K562 (cell line): ENCODE measurements around the gene DLGAP1. TPM values are rescaled to one million over a fixed set of nuclear protein-coding genes. Genes with fewer than 3 reads are reported as not detected.

Source experiments
- ATAC-seq: fragments of 200-7000 bp; cut with Tn5 transposase; 3 replicates; pipeline ENCODE4 v1.9.1; 2020; ENCODE audit warnings: moderate library complexity
- BruUV-seq: library from RNA; stranded (reverse); fragments of 400-500 nt; replicated peaks from 2 replicates; lab custom pipeline; 2021; lab: Mats Ljungman, UMichigan
- CTCF ChIA-PET: fragments of 300-600 bp; formaldehyde crosslinking; extraction: SDS; loops from one replicate; lab custom pipeline; 2021; ENCODE audit warnings: low intra/inter-chr PET ratio; lab: Yijun Ruan, JAX
- POLR2A ChIA-PET: fragments of 300-600, 350-650 bp; sonication (Branson Sonifier 250); formaldehyde crosslinking; extraction: SDS; loops from one replicate; lab custom pipeline; 2021; ENCODE audit warnings: antibody characterized with exemption, inconsistent platforms; lab: Yijun Ruan, JAX
- DNase-seq, 4 experiments: peaks; one replicate each; pipeline versions ENCODE4 v3.0.0 to v3.0.0-alpha.2; 2011 to 2018; ENCODE audit warnings: low spot score in 3 of 4, mixed read lengths in 3 of 4; ENCODE audit errors: extremely low read depth in 1 of 4
- FAIRE-seq: peaks from 2 replicates; lab custom pipeline; 2011; peaks lifted over from hg19 to GRCh38; lab: Jason Lieb, UNC
- H2AFZ ChIP-seq: 2 replicates; pipeline ENCODE4 v1.6.0; 2011; ENCODE audit warnings: low read depth, low read length, control low read depth, inconsistent platforms
- H3K27ac ChIP-seq: fragments of 200-600 bp; 3 replicates; pipeline ENCODE4 v1.8.0; 2011; ENCODE audit warnings: low read depth, mild to moderate bottlenecking, control low read depth, inconsistent platforms, low read length, moderate library complexity, mixed read lengths; ENCODE audit errors: extremely low read depth
- H3K27me3 ChIP-seq, 2 experiments: fragments of 300-600 bp in 1 of 2; 2 replicates in 1 of 2; 3 replicates in 1 of 2; pipeline versions ENCODE4 v1.6.0 to v1.8.0; 2011; ENCODE audit warnings: inconsistent platforms in 2 of 2, low read length in 2 of 2, mild to moderate bottlenecking in 1 of 2, mixed read lengths in 1 of 2, moderate library complexity in 1 of 2; ENCODE audit not compliant: control insufficient read depth in 2 of 2, insufficient read depth in 2 of 2
- H3K36me3 ChIP-seq: fragments of 300-600 bp; 3 replicates; pipeline ENCODE4 v1.8.0; 2011; ENCODE audit warnings: mild to moderate bottlenecking, low read length, inconsistent platforms; ENCODE audit not compliant: control insufficient read depth, insufficient read depth
- H3K4me1 ChIP-seq, 2 experiments: fragments of 200-600 bp in 1 of 2; replicated peaks in 1 of 2; 2 replicates in 1 of 2; 3 replicates in 1 of 2; pipeline versions ENCODE4 v1.5.1 to v1.8.0; 2011; ENCODE audit warnings: inconsistent platforms in 2 of 2, low read length in 2 of 2, mild to moderate bottlenecking in 1 of 2, mixed read lengths in 1 of 2, moderate library complexity in 1 of 2; ENCODE audit not compliant: control insufficient read depth in 2 of 2, insufficient read depth in 2 of 2
- H3K4me2 ChIP-seq: 2 replicates; pipeline ENCODE4 v1.6.1; 2011; ENCODE audit warnings: low read length, control low read depth, inconsistent platforms, mixed read lengths; ENCODE audit not compliant: insufficient read depth
- H3K4me3 ChIP-seq: fragments of 200-600 bp; sonication (generic), shearing (Covaris generic); 2 replicates; pipeline ENCODE4 v1.5.1; 2016; ENCODE audit warnings: control low read depth, inconsistent platforms
- H3K79me2 ChIP-seq: fragments of 200-600 bp; 3 replicates; pipeline ENCODE4 v1.8.0; 2011; ENCODE audit warnings: low read length, inconsistent platforms; ENCODE audit not compliant: control insufficient read depth, insufficient read depth
- H3K9ac ChIP-seq, 2 experiments: 2 replicates each; pipeline versions ENCODE4 v1.6.0 to v1.6.1; 2011; ENCODE audit warnings: low read depth in 2 of 2, low read length in 2 of 2, control low read depth in 1 of 2, inconsistent platforms in 1 of 2, mild to moderate bottlenecking in 1 of 2, mixed read lengths in 1 of 2; ENCODE audit not compliant: insufficient read depth in 1 of 2
- H3K9me1 ChIP-seq: one replicate; pipeline ENCODE4 v1.6.0; 2011; ENCODE audit warnings: inconsistent platforms, mild to moderate bottlenecking, low read length, moderate library complexity; ENCODE audit not compliant: control insufficient read depth, insufficient read depth
- H3K9me3 ChIP-seq: replicated peaks from 2 replicates; pipeline ENCODE4 v1.5.1; 2011; ENCODE audit warnings: low read depth, low read length, inconsistent platforms; ENCODE audit not compliant: control insufficient read depth, insufficient read depth
- H4K20me1 ChIP-seq: replicated peaks from 2 replicates; pipeline ENCODE4 v1.6.1; 2011; ENCODE audit warnings: low read length, inconsistent platforms, mixed read lengths; ENCODE audit not compliant: control insufficient read depth, insufficient read depth
- CCAR2 ChIP-seq: fragments of 200-400 bp; formaldehyde crosslinking; IDR thresholded peaks from 2 replicates; pipeline ENCODE4 v1.6.1; 2017; ENCODE audit warnings: mild to moderate bottlenecking, low read depth, low read length
- CREB1 ChIP-seq, 2 experiments: sonication (generic) in 1 of 2; formaldehyde crosslinking in 1 of 2; IDR thresholded peaks; 2 replicates each; pipeline versions ENCODE4 v1.6.1 to v1.8.0; 2012 to 2022; ENCODE audit warnings: inconsistent platforms in 1 of 2, mild to moderate bottlenecking in 1 of 2, missing genetic modification reagents in 1 of 2, moderate library complexity in 1 of 2
- MCM2 ChIP-seq: fragments of 450-650 bp; IDR thresholded peaks from 2 replicates; pipeline ENCODE4 v1.6.1; 2017; ENCODE audit warnings: low read depth, mild to moderate bottlenecking
- RAD21 ChIP-seq, 2 experiments: fragments of 250-450 bp in 1 of 2; fragments of 450-650 bp in 1 of 2; sonication (Bioruptor Pico) in 1 of 2; formaldehyde crosslinking in 1 of 2; IDR thresholded peaks in 1 of 2; conservative IDR thresholded peaks in 1 of 2; 2 replicates each; pipeline versions ENCODE4 v1.4.0 to v1.8.0; 2020 to 2022; ENCODE audit warnings: mild to moderate bottlenecking in 2 of 2, moderate library complexity in 1 of 2
- WGBS: fragments of 100-300 bp; shearing (Covaris generic); methylation state at CpG from one replicate; pipeline ENCODE4 v1.1.6; 2016; ENCODE audit warnings: low coverage, mixed read lengths; ENCODE audit not compliant: insufficient coverage; ENCODE audit errors: missing lambda C conversion rate; 5-methylcytosine and 5-hydroxymethylcytosine counted together
- in situ Hi-C: fragments of 300-500 bp; cut with MboI; formaldehyde crosslinking; loops from 4 replicates; pipeline ENCODE4 v1.15.0; 2018; ENCODE audit warnings: inconsistent platforms, mixed read lengths
- intact Hi-C: fragments of 100-400 bp; cut with micrococcal nuclease; formaldehyde crosslinking; loops from 2 replicates; pipeline ENCODE4 v1.14.2; 2022
- polyA plus RNA-seq, 8 experiments: library from polyadenylated mRNA; depleted of rRNA in 4 of 8; stranded (reverse) in 5 of 8; unstranded in 3 of 8; fragments of >200 nt; fragmentation: Nextera tagmentation in 2 of 8; fragmentation: Illumina TruSeq in 1 of 8; extraction: Ambion mirVana in 2 of 8; extraction: Trizol in 1 of 8; gene quantifications; 2 replicates each; pipeline versions ENCODE4 v1.2.1 to v1.2.3, GENCODE V29; 2011 to 2014; ENCODE audit warnings: inconsistent platforms in 1 of 8, missing spikeins in 1 of 8
- total RNA-seq, 7 experiments: library from RNA; depleted of rRNA in 6 of 7; stranded (reverse); fragments of >200 nt in 6 of 7; fragmentation: Illumina TruSeq in 2 of 7; extraction: Trizol in 2 of 7; gene quantifications; 2 replicates each; pipeline versions ENCODE4 v1.2.1 to v1.2.3, GENCODE V29; 2011 to 2021; ENCODE audit warnings: low replicate concordance in 1 of 7
- TF ChIP-seq, protein P1 (sequence below): sonication (generic); formaldehyde crosslinking; IDR thresholded peaks from 2 replicates; pipeline ENCODE4 v1.8.0; 2023; ENCODE audit warnings: mild to moderate bottlenecking, missing genetic modification reagents

The DLGAP1 gene
- total and polyA plus RNA-seq, 9 of the 15 experiments (the other 6 are each of a cell fraction or from before 2014, with no cell fraction given), result 0.04 to 0.22 (median 0.08) TPM

DNA sequence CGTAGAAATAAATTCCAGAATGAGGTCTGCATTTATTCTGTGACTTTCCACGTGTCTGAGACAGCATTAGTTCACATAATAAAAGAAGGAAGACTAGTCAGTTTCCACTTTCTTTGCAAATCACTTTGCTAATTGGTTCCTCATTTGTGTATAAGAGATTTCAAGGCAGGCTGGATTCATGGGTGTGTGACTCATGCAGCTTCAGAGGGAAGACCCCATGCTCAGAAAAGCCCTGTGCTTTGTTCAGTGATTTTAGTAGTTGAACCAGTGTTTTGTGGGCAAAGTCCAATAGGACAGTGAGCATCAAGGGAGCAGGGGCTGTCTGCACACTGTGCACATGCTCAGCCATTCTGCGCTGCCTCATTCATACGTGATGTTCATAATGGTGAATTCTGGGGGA, 297.8 kb downstream of the DLGAP1 start:
- no peaks in the 10 kb centered on the region for H3K79me2 ChIP-seq
- FAIRE-seq, result no peak
- no peaks in the 10 kb centered on the region for H4K20me1 ChIP-seq
- H3K4me1 ChIP-seq, result no peaks in the 10 kb centered on the region
- POLR2A ChIA-PET, result no interaction called here
- no peak overlapping the region for H3K4me2 ChIP-seq
- TF ChIP-seq MCM2 (no peak), RAD21 (CRISPR knock-in tag; conservative IDR thresholded peaks at IDR 0.05 in 1 of 2, IDR thresholded peaks at IDR 0.05 in 1 of 2) (no peak), CREB1 (IDR thresholded peaks at IDR 0.05) (no peak), CREB1 (CRISPR knock-in tag; IDR thresholded peaks at IDR 0.05) (no peak), CCAR2 (no peak)
- TF ChIP-seq, protein P1, sequence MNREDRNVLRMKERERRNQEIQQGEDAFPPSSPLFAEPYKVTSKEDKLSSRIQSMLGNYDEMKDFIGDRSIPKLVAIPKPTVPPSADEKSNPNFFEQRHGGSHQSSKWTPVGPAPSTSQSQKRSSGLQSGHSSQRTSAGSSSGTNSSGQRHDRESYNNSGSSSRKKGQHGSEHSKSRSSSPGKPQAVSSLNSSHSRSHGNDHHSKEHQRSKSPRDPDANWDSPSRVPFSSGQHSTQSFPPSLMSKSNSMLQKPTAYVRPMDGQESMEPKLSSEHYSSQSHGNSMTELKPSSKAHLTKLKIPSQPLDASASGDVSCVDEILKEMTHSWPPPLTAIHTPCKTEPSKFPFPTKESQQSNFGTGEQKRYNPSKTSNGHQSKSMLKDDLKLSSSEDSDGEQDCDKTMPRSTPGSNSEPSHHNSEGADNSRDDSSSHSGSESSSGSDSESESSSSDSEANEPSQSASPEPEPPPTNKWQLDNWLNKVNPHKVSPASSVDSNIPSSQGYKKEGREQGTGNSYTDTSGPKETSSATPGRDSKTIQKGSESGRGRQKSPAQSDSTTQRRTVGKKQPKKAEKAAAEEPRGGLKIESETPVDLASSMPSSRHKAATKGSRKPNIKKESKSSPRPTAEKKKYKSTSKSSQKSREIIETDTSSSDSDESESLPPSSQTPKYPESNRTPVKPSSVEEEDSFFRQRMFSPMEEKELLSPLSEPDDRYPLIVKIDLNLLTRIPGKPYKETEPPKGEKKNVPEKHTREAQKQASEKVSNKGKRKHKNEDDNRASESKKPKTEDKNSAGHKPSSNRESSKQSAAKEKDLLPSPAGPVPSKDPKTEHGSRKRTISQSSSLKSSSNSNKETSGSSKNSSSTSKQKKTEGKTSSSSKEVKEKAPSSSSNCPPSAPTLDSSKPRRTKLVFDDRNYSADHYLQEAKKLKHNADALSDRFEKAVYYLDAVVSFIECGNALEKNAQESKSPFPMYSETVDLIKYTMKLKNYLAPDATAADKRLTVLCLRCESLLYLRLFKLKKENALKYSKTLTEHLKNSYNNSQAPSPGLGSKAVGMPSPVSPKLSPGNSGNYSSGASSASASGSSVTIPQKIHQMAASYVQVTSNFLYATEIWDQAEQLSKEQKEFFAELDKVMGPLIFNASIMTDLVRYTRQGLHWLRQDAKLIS (CRISPR knock-in tag), result no peak
- CTCF ChIA-PET, result no interaction called here
- H3K27ac ChIP-seq, result no peak overlapping the region
- no peak for DNase-seq
- no peak for ATAC-seq
- no peak overlapping the region for H3K4me3 ChIP-seq
- no peaks in the 10 kb centered on the region for H3K27me3 ChIP-seq
- BruUV-seq, result no TSS peak
- WGBS, result 0% methylated on average over 4 of the region's 4 CpGs
- H3K9ac ChIP-seq, result no peak overlapping the region
- no peaks in the 10 kb centered on the region for H3K36me3 ChIP-seq
- intact Hi-C loops, result no loop called here
- in situ Hi-C loops, result no loop called here
- no peaks in the 10 kb centered on the region for H3K9me1 ChIP-seq
- H3K9me3 ChIP-seq, result no peaks in the 10 kb centered on the region
- no peak overlapping the region for H2AFZ ChIP-seq
